Measurements from ENCODE around the gene AP1S3. TPM values are rescaled to one million over a fixed set of nuclear protein-coding genes. Genes with fewer than 3 reads are reported as not detected.

Gene AP1S3
- total RNA-seq, 1 donor from 2014 or later, result 6.4 TPM

- no peaks in the 10 kb centered on the region for H3K36me3 ChIP-seq
- no peaks in the 10 kb centered on the region for H3K27me3 ChIP-seq (ENCODE audit: low read depth)
- ATAC-seq (no peak), DNase-seq (no peak)
- no peak overlapping the region for H3K4me3 ChIP-seq
- intact Hi-C loops (cut with DNase I), result no loop called here
- no peaks in the 10 kb centered on the region for H3K9me3 ChIP-seq
- no peak for TF ChIP-seq CTCF (IDR thresholded peaks at IDR 0.05)
- H3K27ac ChIP-seq, result no peak overlapping the region
- no peaks in the 10 kb centered on the region for H3K4me1 ChIP-seq
These were observed 16.0 kb upstream of the AP1S3 start for GRCh38 chr2:223853425-223853837.

- no peaks in the 10 kb centered on the region for H3K27me3 ChIP-seq (ENCODE audit: low read depth)
- no peak overlapping the region for H3K4me3 ChIP-seq
- H3K4me1 ChIP-seq, result no peaks in the 10 kb centered on the region
- no peaks in the 10 kb centered on the region for H3K36me3 ChIP-seq
- H3K9me3 ChIP-seq, result no peaks in the 10 kb centered on the region
- H3K27ac ChIP-seq, result no peak overlapping the region
- intact Hi-C loops (cut with DNase I), result no loop called here
- no peak for TF ChIP-seq CTCF (IDR thresholded peaks at IDR 0.05)
- ATAC-seq, result no peak
- no peak for DNase-seq
These were observed 15.0 kb upstream of the AP1S3 start for GRCh38 chr2:223852281-223852795.

- Histone ChIP-seq H3K36me3 (no peaks in the 10 kb centered on the region), H3K4me3 (no peak overlapping the region), H3K27me3 (ENCODE audit: low read depth) (no peaks in the 10 kb centered on the region), H3K27ac (no peak overlapping the region), H3K4me1 (no peaks in the 10 kb centered on the region), H3K9me3 (no peaks in the 10 kb centered on the region)
- no peak for TF ChIP-seq CTCF (IDR thresholded peaks at IDR 0.05)
- DNase-seq, result no peak
- no peak for ATAC-seq
- intact Hi-C loops (cut with DNase I), result no loop called here
These were observed 10.0 kb upstream of the AP1S3 start for GRCh38 chr2:223847410-223847809.

- Histone ChIP-seq H3K27me3 (ENCODE audit: low read depth) (no peaks in the 10 kb centered on the region), H3K27ac (no peak overlapping the region), H3K4me1 (no peaks in the 10 kb centered on the region), H3K36me3 (no peaks in the 10 kb centered on the region), H3K9me3 (no peaks in the 10 kb centered on the region), H3K4me3 (no peak overlapping the region)
- ATAC-seq (peak in 1 of 2 donors; percentile 33), DNase-seq (no peak)
- intact Hi-C loops (cut with DNase I), result no loop called here
- TF ChIP-seq CTCF (IDR thresholded peaks at IDR 0.05), result no peak
These were observed 9.1 kb upstream of the AP1S3 start for GRCh38 chr2:223846515-223846914.

- ATAC-seq, result no peak
- Histone ChIP-seq H3K27ac (peak overlapping the region; percentile 18), H3K36me3 (no peaks in the 10 kb centered on the region), H3K4me3 (no peak overlapping the region), H3K9me3 (no peaks in the 10 kb centered on the region), H3K4me1 (peaks cover 3% of the 10 kb centered on the region), H3K27me3 (ENCODE audit: low read depth) (no peaks in the 10 kb centered on the region)
- no peak for TF ChIP-seq CTCF (IDR thresholded peaks at IDR 0.05)
- intact Hi-C loops (cut with DNase I), result no loop called here
- DNase-seq, result no peak
These were observed 4.2 kb upstream of the AP1S3 start for GRCh38 chr2:223841436-223842190.
